Gastrocnemius medialis (tissue), 4 donors: ENCODE data around the gene RNF223. TPM values are rescaled to one million over a fixed set of nuclear protein-coding genes. Genes with fewer than 3 reads are reported as not detected.

ENCODE experiments used
- ATAC-seq, 2 donors: fragments of 150-250 bp; one replicate each; pipeline ENCODE4 v1.9.1; 2016
- DNase-seq, 2 donors: peaks; one replicate each; pipeline ENCODE4 v3.0.0-alpha.2; 2019
- H3K27ac ChIP-seq, 4 donors: fragments of 200-600 bp; sonication (generic); 1 replicate in 1 of 4; 2 replicates in 3 of 4; pipeline ENCODE4 v1.5.1; 2016 to 2018; ENCODE audit warnings: mild to moderate bottlenecking in 2 of 4, moderate library complexity in 1 of 4
- H3K27me3 ChIP-seq, 3 donors: fragments of 200-600 bp; sonication (generic) in 2 of 3; 1 replicate in 1 of 3; 2 replicates in 2 of 3; pipeline versions ENCODE4 v1.5.1 to v1.6.0; 2016 to 2019; ENCODE audit warnings: mild to moderate bottlenecking in 1 of 3, moderate library complexity in 1 of 3
- H3K36me3 ChIP-seq, 2 donors: fragments of 200-600 bp; sonication (generic) in 1 of 2; one replicate each; pipeline ENCODE4 v1.5.1; 2017 to 2018
- H3K4me1 ChIP-seq, 2 donors: fragments of 200-600 bp; sonication (generic) in 1 of 2; one replicate each; pipeline ENCODE4 v1.5.1; 2016 to 2017; ENCODE audit warnings: mild to moderate bottlenecking in 2 of 2
- H3K4me3 ChIP-seq, 4 donors: fragments of 200-600 bp; sonication (generic) in 3 of 4; 1 replicate in 1 of 4; 2 replicates in 3 of 4; pipeline ENCODE4 v1.5.1; 2016 to 2019; ENCODE audit warnings: mild to moderate bottlenecking in 2 of 4
- H3K9me3 ChIP-seq, 3 donors: fragments of 200-600 bp; sonication (generic) in 2 of 3; 1 replicate in 1 of 3; 2 replicates in 2 of 3; pipeline ENCODE4 v1.5.1; 2016 to 2019
- CTCF ChIP-seq, 5 experiments: fragments of 450-650 bp in 3 of 5; fragments of 200-600 bp in 2 of 5; sonication (generic) in 2 of 5; IDR thresholded peaks in 4 of 5; conservative IDR thresholded peaks in 1 of 5; 1 replicate in 4 of 5; 2 replicates in 1 of 5; pipeline ENCODE4 v1.5.1; 2016 to 2019; ENCODE audit warnings: antibody characterized with exemption in 5 of 5, mild to moderate bottlenecking in 3 of 5, moderate library complexity in 3 of 5
- POLR2A ChIP-seq, 2 donors: fragments of 450-650 bp; IDR thresholded peaks; one replicate each; pipeline ENCODE4 v1.6.1; 2017; ENCODE audit warnings: antibody characterized with exemption in 2 of 2, mild to moderate bottlenecking in 2 of 2, moderate library complexity in 2 of 2
- in situ Hi-C, 4 donors: fragments of 200-750 bp; cut with MboI; loops; one replicate each; pipeline versions ENCODE4 v1.15.0 to v1.8.0; 2017; ENCODE audit warnings: low sequenced_read_pairs in 4 of 4
- intact Hi-C: fragments of 100-400 bp; cut with DNase I; formaldehyde crosslinking; loops from one replicate; pipeline ENCODE4 v1.15.1; 2023; ENCODE audit warnings: low total_unique reads
- total RNA-seq, 4 donors: library from RNA; depleted of rRNA; stranded (reverse); fragments of >200 nt; gene quantifications; one replicate each; pipeline versions ENCODE4 v1.1.0 to v1.2.3, GENCODE V29; 2016

RNF223 gene
- total RNA-seq, 4 donors from 2014 or later: not detected

GRCh38 chr1:1094981-1095380 is 20.9 kb upstream of the RNF223 start:
- DNase-seq: no peak
- in situ Hi-C loops (no loop called here), intact Hi-C loops (no loop called here)
- Histone ChIP-seq H3K4me1 (no peaks in the 10 kb centered on the region), H3K27ac (no peak overlapping the region), H3K36me3 (no peaks in the 10 kb centered on the region), H3K9me3 (no peaks in the 10 kb centered on the region), H3K4me3 (no peak overlapping the region), H3K27me3 (no peaks in the 10 kb centered on the region)
- no peak for ATAC-seq
- TF ChIP-seq CTCF (IDR thresholded peaks at IDR 0.05 in 4 of 5, conservative IDR thresholded peaks at IDR 0.05 in 1 of 5): no peak
- no peak for TF ChIP-seq POLR2A (IDR thresholded peaks at IDR 0.05)

GRCh38 chr1:1093610-1093943 is 19.5 kb upstream of the RNF223 start:
- Histone ChIP-seq H3K4me1 (no peaks in the 10 kb centered on the region), H3K36me3 (no peaks in the 10 kb centered on the region), H3K4me3 (no peak overlapping the region), H3K27me3 (no peaks in the 10 kb centered on the region), H3K27ac (no peak overlapping the region), H3K9me3 (no peaks in the 10 kb centered on the region)
- in situ Hi-C loops (no loop called here), intact Hi-C loops (no loop called here)
- TF ChIP-seq CTCF (IDR thresholded peaks at IDR 0.05 in 4 of 5, conservative IDR thresholded peaks at IDR 0.05 in 1 of 5) (no peak), POLR2A (IDR thresholded peaks at IDR 0.05) (no peak)
- peak in 1 of 2 donors; percentile 39 for DNase-seq
- ATAC-seq: peak; percentile 58 to 60

- DNase-seq: no peak
- Histone ChIP-seq H3K36me3 (no peaks in the 10 kb centered on the region), H3K27me3 (no peaks in the 10 kb centered on the region), H3K4me3 (no peak overlapping the region), H3K9me3 (no peaks in the 10 kb centered on the region), H3K4me1 (no peaks in the 10 kb centered on the region), H3K27ac (no peak overlapping the region)
- TF ChIP-seq POLR2A (IDR thresholded peaks at IDR 0.05) (no peak), CTCF (IDR thresholded peaks at IDR 0.05 in 4 of 5, conservative IDR thresholded peaks at IDR 0.05 in 1 of 5) (no peak)
- in situ Hi-C loops: no loop called here
- intact Hi-C loops: no loop called here
- no peak for ATAC-seq
Observed at GRCh38 chr1:1092894-1093609, 18.9 kb upstream of the RNF223 start.

GRCh38 chr1:1092149-1092855 is 18.2 kb upstream of the RNF223 start:
- DNase-seq (peak in 1 of 2 donors; percentile 8), ATAC-seq (no peak)
- Histone ChIP-seq H3K9me3 (no peaks in the 10 kb centered on the region), H3K4me3 (no peak overlapping the region), H3K36me3 (no peaks in the 10 kb centered on the region), H3K4me1 (no peaks in the 10 kb centered on the region), H3K27ac (no peak overlapping the region), H3K27me3 (no peaks in the 10 kb centered on the region)
- in situ Hi-C loops: no loop called here
- intact Hi-C loops: no loop called here
- TF ChIP-seq POLR2A (IDR thresholded peaks at IDR 0.05): no peak

- DNase-seq: no peak
- ATAC-seq: no peak
- in situ Hi-C loops: no loop called here
Observed at GRCh38 chr1:1091344-1092148, 17.4 kb upstream of the RNF223 start.

More at GRCh38 chr1:1091344-1092148, 17.4 kb upstream of the RNF223 start:
- TF ChIP-seq POLR2A (IDR thresholded peaks at IDR 0.05) (no peak), CTCF (IDR thresholded peaks at IDR 0.05 in 4 of 5, conservative IDR thresholded peaks at IDR 0.05 in 1 of 5) (no peak)
- Histone ChIP-seq H3K27ac (no peak overlapping the region), H3K4me1 (no peaks in the 10 kb centered on the region), H3K4me3 (no peak overlapping the region), H3K27me3 (no peaks in the 10 kb centered on the region), H3K36me3 (no peaks in the 10 kb centered on the region), H3K9me3 (no peaks in the 10 kb centered on the region)
- intact Hi-C loops: no loop called here
